Vagina (tissue), 2 donors: ENCODE measurements around the gene PLEKHG2.

Experiments
- CTCF ChIP-seq, 3 experiments: fragments of 450-650 bp in 2 of 3; fragments of 200-600 bp in 1 of 3; sonication (generic) in 1 of 3; IDR thresholded peaks; one replicate each; pipeline ENCODE4 v1.5.1; 2017 to 2019; ENCODE audit warnings: antibody characterized with exemption in 3 of 3, mild to moderate bottlenecking in 2 of 3, moderate library complexity in 2 of 3
- POLR2A ChIP-seq, 2 donors: fragments of 450-650 bp; IDR thresholded peaks; one replicate each; pipeline ENCODE4 v1.6.1; 2017; ENCODE audit warnings: antibody characterized with exemption in 2 of 2, mild to moderate bottlenecking in 2 of 2, moderate library complexity in 2 of 2

- no peak for TF ChIP-seq CTCF (IDR thresholded peaks at IDR 0.05)
- no peak for TF ChIP-seq POLR2A (IDR thresholded peaks at IDR 0.05)
Observed at GRCh38 chr19:39362682-39363657, 49.5 kb upstream of the PLEKHG2 start.
